NB4 (cell line): ENCODE results near the gene RIPK4.

Source experiments
- MYC ChIP-seq: IDR thresholded peaks from 2 replicates; pipeline ENCODE4 v1.6.1; 2011; ENCODE audit warnings: low read depth, low read length
- POLR2A ChIP-seq: IDR thresholded peaks from 2 replicates; pipeline ENCODE4 v1.6.1; 2011; ENCODE audit warnings: mild to moderate bottlenecking; ENCODE audit not compliant: insufficient read length; ENCODE audit errors: extremely low read depth
- TF ChIP-seq, protein P1 (sequence below): IDR thresholded peaks from one replicate; pipeline ENCODE4 v1.5.1; 2012; ENCODE audit warnings: low read depth, low read length
- TF ChIP-seq, protein P2 (sequence below): IDR thresholded peaks from 2 replicates; pipeline ENCODE4 v1.6.1; 2011; ENCODE audit warnings: low read depth, low read length

DNA sequence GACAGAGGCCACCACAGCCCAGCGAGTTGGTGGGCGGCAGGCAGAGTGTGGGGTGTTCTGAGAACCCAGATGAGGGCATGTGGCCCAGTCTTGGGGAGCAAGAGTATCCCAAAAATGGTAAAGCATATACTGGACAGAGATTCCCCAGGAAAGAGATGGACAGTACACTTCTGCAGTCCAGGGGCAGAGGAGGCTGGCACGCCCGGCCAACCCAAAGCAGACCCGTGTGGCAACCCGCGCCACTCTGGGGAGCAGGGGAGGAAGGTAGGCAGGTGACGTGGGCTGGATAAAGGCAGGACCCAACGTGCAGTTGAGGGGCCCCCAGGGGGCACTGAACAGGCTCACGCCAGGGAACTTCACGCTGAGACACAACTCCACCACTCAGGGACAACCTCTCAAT is 46.4 kb upstream of the RIPK4 start:
- no peak for TF ChIP-seq POLR2A
- TF ChIP-seq, protein P1, sequence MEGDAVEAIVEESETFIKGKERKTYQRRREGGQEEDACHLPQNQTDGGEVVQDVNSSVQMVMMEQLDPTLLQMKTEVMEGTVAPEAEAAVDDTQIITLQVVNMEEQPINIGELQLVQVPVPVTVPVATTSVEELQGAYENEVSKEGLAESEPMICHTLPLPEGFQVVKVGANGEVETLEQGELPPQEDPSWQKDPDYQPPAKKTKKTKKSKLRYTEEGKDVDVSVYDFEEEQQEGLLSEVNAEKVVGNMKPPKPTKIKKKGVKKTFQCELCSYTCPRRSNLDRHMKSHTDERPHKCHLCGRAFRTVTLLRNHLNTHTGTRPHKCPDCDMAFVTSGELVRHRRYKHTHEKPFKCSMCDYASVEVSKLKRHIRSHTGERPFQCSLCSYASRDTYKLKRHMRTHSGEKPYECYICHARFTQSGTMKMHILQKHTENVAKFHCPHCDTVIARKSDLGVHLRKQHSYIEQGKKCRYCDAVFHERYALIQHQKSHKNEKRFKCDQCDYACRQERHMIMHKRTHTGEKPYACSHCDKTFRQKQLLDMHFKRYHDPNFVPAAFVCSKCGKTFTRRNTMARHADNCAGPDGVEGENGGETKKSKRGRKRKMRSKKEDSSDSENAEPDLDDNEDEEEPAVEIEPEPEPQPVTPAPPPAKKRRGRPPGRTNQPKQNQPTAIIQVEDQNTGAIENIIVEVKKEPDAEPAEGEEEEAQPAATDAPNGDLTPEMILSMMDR = no peak
- TF ChIP-seq, protein P2, sequence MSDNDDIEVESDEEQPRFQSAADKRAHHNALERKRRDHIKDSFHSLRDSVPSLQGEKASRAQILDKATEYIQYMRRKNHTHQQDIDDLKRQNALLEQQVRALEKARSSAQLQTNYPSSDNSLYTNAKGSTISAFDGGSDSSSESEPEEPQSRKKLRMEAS = no peak
- no peak for TF ChIP-seq MYC
